Lower lobe of right lung (tissue), 2 donors: Measurements from ENCODE around the gene DCHS2. TPM values are rescaled to one million over a fixed set of nuclear protein-coding genes. Genes with fewer than 3 reads are reported as not detected.

Experiments used
- ATAC-seq, 2 donors: fragments of 200-7000 bp; cut with Tn5 transposase; one replicate each; pipeline ENCODE4 v1.9.1; 2020 to 2022; ENCODE audit warnings: mild to moderate bottlenecking in 2 of 2, moderate library complexity in 2 of 2
- DNase-seq: peaks from one replicate; pipeline ENCODE4 v3.0.0-alpha.2; 2020
- H3K27ac ChIP-seq: fragments of 200-600 bp; one replicate; pipeline ENCODE4 v1.8.0; 2022
- H3K27me3 ChIP-seq: fragments of 200-600 bp; one replicate; pipeline ENCODE4 v1.8.0; 2022; ENCODE audit warnings: low read depth
- H3K36me3 ChIP-seq: fragments of 200-600 bp; one replicate; pipeline ENCODE4 v1.8.0; 2022; ENCODE audit warnings: mild to moderate bottlenecking
- H3K4me1 ChIP-seq: fragments of 200-600 bp; one replicate; pipeline ENCODE4 v1.8.0; 2022
- H3K4me3 ChIP-seq: fragments of 200-600 bp; one replicate; pipeline ENCODE4 v1.8.0; 2022; ENCODE audit warnings: mild to moderate bottlenecking
- H3K9me3 ChIP-seq: fragments of 200-600 bp; one replicate; pipeline ENCODE4 v1.8.0; 2022
- intact Hi-C: fragments of 100-400 bp; cut with DNase I; formaldehyde crosslinking; loops from one replicate; pipeline ENCODE4 v1.11.0; 2022
- total RNA-seq: library from RNA; stranded (reverse); fragmentation: NEBNext Ultra II Directional; extraction: Animal tissue kit (Norgen Biotek cat#: 25700); gene quantifications from one replicate; pipeline ENCODE4 v1.2.1, GENCODE V29; 2021
- TF ChIP-seq, protein P1 (sequence below): fragments of 200-600 bp; IDR thresholded peaks from one replicate; pipeline ENCODE4 v1.8.0; 2022; ENCODE audit warnings: antibody characterized with exemption, mild to moderate bottlenecking
- donor health status: DM: no; HTN: yes; CAD: no; lungs with severe emphysema.

The DCHS2 gene
- total RNA-seq, 1 donor from 2014 or later = 0.53 TPM

DNA sequence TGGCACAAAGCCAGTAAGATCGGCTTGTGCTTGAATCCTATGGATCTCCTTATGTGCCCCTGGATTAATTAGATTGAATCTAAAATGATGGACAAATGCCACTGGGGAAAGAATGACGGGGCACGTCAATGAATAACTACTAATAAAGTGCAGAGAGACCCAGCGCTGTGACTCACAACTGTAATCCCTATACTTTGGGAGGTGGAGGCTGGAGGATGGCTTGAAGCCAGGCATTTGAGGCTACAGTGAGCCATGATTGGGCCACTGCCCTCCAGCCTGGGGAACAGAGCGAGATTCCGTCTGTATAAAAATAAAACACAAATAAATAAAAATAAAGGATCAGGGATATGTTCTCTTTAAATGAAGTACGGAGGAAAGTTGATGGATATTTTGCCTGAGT, 179.4 kb downstream of the DCHS2 start:
- Histone ChIP-seq H3K27ac (no peak overlapping the region), H3K4me3 (no peak overlapping the region), H3K9me3 (no peaks in the 10 kb centered on the region), H3K27me3 (no peaks in the 10 kb centered on the region), H3K4me1 (no peaks in the 10 kb centered on the region), H3K36me3 (no peaks in the 10 kb centered on the region)
- intact Hi-C loops = no loop called here
- ATAC-seq (no peak), DNase-seq (no peak)
- TF ChIP-seq, protein P1, sequence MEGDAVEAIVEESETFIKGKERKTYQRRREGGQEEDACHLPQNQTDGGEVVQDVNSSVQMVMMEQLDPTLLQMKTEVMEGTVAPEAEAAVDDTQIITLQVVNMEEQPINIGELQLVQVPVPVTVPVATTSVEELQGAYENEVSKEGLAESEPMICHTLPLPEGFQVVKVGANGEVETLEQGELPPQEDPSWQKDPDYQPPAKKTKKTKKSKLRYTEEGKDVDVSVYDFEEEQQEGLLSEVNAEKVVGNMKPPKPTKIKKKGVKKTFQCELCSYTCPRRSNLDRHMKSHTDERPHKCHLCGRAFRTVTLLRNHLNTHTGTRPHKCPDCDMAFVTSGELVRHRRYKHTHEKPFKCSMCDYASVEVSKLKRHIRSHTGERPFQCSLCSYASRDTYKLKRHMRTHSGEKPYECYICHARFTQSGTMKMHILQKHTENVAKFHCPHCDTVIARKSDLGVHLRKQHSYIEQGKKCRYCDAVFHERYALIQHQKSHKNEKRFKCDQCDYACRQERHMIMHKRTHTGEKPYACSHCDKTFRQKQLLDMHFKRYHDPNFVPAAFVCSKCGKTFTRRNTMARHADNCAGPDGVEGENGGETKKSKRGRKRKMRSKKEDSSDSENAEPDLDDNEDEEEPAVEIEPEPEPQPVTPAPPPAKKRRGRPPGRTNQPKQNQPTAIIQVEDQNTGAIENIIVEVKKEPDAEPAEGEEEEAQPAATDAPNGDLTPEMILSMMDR = no peak

DNA sequence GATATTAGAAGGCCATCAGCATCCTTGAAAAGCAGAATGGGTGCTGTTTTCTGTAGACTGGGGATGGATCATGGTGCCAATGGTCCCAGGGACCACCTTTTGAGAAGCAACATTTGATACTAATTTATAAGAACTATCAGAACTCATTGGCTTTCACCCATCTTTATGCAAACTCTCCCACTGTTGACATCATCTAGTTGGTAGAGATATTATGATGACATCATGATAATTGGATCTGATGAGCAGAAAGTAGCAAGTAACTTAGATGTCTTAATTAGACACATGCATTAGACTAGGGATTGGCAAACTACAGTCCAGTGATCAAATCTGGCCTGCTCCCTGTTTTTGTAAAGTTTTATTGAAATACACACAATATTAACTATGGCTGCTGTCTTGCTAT, 181.0 kb downstream of the DCHS2 start:
- TF ChIP-seq, protein P1 = no peak
- Histone ChIP-seq H3K9me3 (no peaks in the 10 kb centered on the region), H3K27me3 (no peaks in the 10 kb centered on the region), H3K27ac (no peak overlapping the region), H3K4me3 (no peak overlapping the region), H3K4me1 (no peaks in the 10 kb centered on the region), H3K36me3 (no peaks in the 10 kb centered on the region)
- ATAC-seq (no peak), DNase-seq (no peak)
- intact Hi-C loops = no loop called here

DNA sequence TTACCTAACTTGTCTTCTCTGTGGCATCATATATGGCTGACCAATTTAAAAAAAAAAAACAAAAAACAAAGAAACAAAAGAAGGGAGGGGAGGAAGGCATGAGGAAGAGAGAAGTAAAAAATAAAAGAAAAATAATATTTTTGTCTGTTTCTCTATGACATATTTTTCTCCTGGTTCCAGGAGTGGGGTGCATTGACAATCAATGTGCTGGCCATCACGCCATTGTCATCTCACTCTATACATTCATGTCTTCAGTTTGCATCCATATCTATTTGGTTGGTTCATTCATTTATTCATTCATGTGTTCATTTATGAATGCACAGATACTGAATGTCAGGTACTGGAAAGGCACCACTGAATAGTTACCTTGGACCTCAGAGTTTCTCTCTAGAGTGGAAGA, 183.4 kb downstream of the DCHS2 start:
- no peak for ATAC-seq
- Histone ChIP-seq H3K36me3 (no peaks in the 10 kb centered on the region), H3K4me1 (no peaks in the 10 kb centered on the region), H3K27me3 (no peaks in the 10 kb centered on the region), H3K4me3 (no peak overlapping the region), H3K9me3 (no peaks in the 10 kb centered on the region), H3K27ac (no peak overlapping the region)
- no peak for DNase-seq
- intact Hi-C loops = no loop called here
- TF ChIP-seq, protein P1 = no peak

DNA sequence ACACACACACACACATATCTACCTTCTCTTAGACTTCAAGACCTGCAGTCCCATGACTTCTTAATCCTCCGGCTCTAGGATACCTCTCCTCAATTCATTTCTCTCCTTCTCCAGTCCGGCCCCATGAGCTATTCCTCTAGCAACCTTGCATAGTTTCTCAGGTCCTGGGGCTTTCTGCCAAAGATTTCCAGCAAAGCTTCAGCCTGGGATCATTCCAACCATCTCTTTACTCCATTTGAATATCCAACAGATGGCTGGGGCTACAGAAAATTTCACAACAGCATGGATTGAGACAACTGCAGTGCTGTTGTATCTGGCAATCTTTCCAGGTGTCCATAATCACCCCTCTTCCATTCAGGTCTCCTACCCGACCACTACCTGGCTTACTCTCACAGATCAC, 184.1 kb downstream of the DCHS2 start:
- ATAC-seq = no peak
- intact Hi-C loops = no loop called here

DNA sequence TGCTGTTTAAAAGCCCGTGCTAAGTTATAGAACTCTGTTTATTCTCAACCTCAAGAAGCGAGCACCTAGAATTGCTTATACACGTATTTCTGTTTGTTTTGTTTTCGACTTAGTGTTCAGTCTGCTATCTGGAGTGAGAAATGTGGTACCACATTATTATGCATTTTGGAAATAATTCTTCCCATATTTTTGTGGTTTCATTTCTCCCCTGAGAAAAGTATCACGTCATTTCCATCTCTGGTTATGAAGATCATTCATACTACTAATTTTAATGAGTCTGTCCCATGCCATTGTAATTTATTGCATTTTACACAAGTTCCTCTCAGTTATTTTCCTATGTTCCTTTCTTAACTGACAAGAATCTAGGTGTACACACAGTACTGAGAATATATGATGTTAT, 186.0 kb downstream of the DCHS2 start:
- H3K27me3 ChIP-seq = no peaks in the 10 kb centered on the region
- no peaks in the 10 kb centered on the region for H3K36me3 ChIP-seq
- H3K4me1 ChIP-seq = no peaks in the 10 kb centered on the region
- no peaks in the 10 kb centered on the region for H3K9me3 ChIP-seq
- TF ChIP-seq, protein P1 = no peak
- no peak for DNase-seq
- ATAC-seq = no peak
- intact Hi-C loops = no loop called here
- no peak overlapping the region for H3K4me3 ChIP-seq
- no peak overlapping the region for H3K27ac ChIP-seq

More for the DNA sequence above, 184.1 kb downstream of the DCHS2 start:
- H3K4me3 ChIP-seq = no peak overlapping the region
- no peak overlapping the region for H3K27ac ChIP-seq
- no peaks in the 10 kb centered on the region for H3K36me3 ChIP-seq
- DNase-seq = no peak
- no peaks in the 10 kb centered on the region for H3K9me3 ChIP-seq
- H3K4me1 ChIP-seq = no peaks in the 10 kb centered on the region
- TF ChIP-seq, protein P1 = no peak
- H3K27me3 ChIP-seq = no peaks in the 10 kb centered on the region

DNA sequence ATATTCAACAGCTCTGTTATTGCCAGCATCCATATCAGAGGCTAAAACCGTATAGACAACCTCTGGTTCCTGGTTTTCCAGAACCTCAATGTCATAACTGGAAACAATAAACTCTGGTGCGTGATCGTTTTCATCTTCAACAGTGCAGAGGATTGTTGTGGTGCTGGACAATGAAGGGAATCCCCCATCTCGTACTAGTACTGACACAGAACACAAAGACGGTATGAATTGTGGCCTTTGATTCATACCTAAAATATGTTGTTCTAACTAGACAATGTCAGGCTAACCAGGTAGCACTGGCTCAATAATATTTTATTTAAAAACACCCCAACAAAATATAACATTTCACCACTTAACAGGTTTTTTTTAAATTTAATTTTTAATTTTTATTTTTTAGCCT, 186.9 kb downstream of the DCHS2 start:
- H3K27me3 ChIP-seq = no peaks in the 10 kb centered on the region
- TF ChIP-seq, protein P1 = no peak
- no peak overlapping the region for H3K27ac ChIP-seq
- intact Hi-C loops = no loop called here
- no peaks in the 10 kb centered on the region for H3K36me3 ChIP-seq
- DNase-seq = no peak
- H3K4me3 ChIP-seq = no peak overlapping the region
- ATAC-seq = no peak
- no peaks in the 10 kb centered on the region for H3K4me1 ChIP-seq
- no peaks in the 10 kb centered on the region for H3K9me3 ChIP-seq
